ENCODE results near the gene LEMD2. TPM values are rescaled to one million over a fixed set of nuclear protein-coding genes. Genes with fewer than 3 reads are reported as not detected.

The LEMD2 gene
- total RNA-seq, 1 experiment from 2014 or later, result 91.8 TPM

DNA sequence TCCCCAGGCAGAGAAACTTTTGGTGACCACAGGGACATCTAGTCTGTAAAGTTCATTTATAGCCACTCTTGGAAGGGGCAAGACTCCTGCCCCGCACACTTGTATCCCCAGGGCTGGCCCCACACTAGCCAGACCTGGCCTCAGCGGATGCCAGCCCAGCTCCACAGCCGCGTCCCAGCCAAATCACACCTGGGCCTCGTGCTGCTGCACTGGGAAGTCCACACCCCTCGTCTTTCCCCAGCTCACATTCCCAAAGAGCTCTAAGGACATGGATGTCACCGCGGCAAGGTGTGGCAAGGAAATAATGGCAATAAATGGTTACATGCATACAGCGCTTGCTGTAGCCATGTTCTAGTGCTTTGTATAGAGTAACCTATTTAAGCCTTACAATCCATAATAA is 50.8 kb downstream of the LEMD2 start:
- no peak overlapping the region for H3K4me3 Mint-ChIP-seq
- Histone ChIP-seq H2BK120ac (ENCODE audit: low read depth, low read length, poor library complexity, severe bottlenecking) (no peak overlapping the region), H3K79me1 (ENCODE audit: insufficient read depth, low read depth, low read length, poor library complexity, severe bottlenecking) (no peaks in the 10 kb centered on the region), H3K18ac (ENCODE audit: insufficient read length, low read depth, low read length) (no peak overlapping the region), H3K14ac (ENCODE audit: insufficient read depth, low read length) (no peak overlapping the region), H4K8ac (replicated peaks; ENCODE audit: insufficient read length, low read depth, low read length) (no peak overlapping the region), H3K23me2 (ENCODE audit: insufficient read length, low read depth, low read length, poor library complexity, severe bottlenecking) (no peaks in the 10 kb centered on the region), H3K9ac (ENCODE audit: extremely low read depth, insufficient read length, low read length) (no peak overlapping the region), H3K4ac (ENCODE audit: low read depth, low read length) (no peak overlapping the region), H3T11ph (ENCODE audit: low read length) (no peak overlapping the region), H4K91ac (ENCODE audit: insufficient read length, low read depth, low read length) (no peak overlapping the region), H2AK5ac (ENCODE audit: insufficient read length, low read length) (no peak overlapping the region), H2BK20ac (ENCODE audit: low read depth, low read length, poor library complexity, severe bottlenecking) (no peak overlapping the region), H3K4me2 (ENCODE audit: insufficient read depth, insufficient read length, low read length) (no peak overlapping the region), H4K20me1 (ENCODE audit: control insufficient read depth, insufficient read depth, insufficient read length) (no peaks in the 10 kb centered on the region), H2BK12ac (ENCODE audit: insufficient read length, low read depth, low read length) (no peak overlapping the region), H3K79me2 (ENCODE audit: insufficient read depth, low read length) (no peaks in the 10 kb centered on the region), H2BK5ac (ENCODE audit: insufficient read length, low read length) (no peak overlapping the region), H3K56ac (ENCODE audit: insufficient read length, low read depth, low read length) (no peak overlapping the region), H3K4me1 (ENCODE audit: insufficient read depth, low read length) (no peaks in the 10 kb centered on the region), H3K23ac (ENCODE audit: insufficient read length, low read depth, low read length) (no peak overlapping the region), H4K5ac (ENCODE audit: insufficient read length, low read depth, low read length) (no peak overlapping the region), H3K27ac (ENCODE audit: insufficient read length, low read depth, low read length) (no peak overlapping the region), H2BK15ac (ENCODE audit: low read depth, low read length) (no peak overlapping the region), H3K9me3 (ENCODE audit: control insufficient read depth, low read depth, low read length) (no peaks in the 10 kb centered on the region), H3K27me3 (ENCODE audit: insufficient read depth, low read length) (no peaks in the 10 kb centered on the region), H2AFZ (ENCODE audit: low read length) (no peak overlapping the region)
- H3K27me3 Mint-ChIP-seq (ENCODE audit: low read depth), result peaks cover 2% of the 10 kb centered on the region
- TF ChIP-seq, protein P1, sequence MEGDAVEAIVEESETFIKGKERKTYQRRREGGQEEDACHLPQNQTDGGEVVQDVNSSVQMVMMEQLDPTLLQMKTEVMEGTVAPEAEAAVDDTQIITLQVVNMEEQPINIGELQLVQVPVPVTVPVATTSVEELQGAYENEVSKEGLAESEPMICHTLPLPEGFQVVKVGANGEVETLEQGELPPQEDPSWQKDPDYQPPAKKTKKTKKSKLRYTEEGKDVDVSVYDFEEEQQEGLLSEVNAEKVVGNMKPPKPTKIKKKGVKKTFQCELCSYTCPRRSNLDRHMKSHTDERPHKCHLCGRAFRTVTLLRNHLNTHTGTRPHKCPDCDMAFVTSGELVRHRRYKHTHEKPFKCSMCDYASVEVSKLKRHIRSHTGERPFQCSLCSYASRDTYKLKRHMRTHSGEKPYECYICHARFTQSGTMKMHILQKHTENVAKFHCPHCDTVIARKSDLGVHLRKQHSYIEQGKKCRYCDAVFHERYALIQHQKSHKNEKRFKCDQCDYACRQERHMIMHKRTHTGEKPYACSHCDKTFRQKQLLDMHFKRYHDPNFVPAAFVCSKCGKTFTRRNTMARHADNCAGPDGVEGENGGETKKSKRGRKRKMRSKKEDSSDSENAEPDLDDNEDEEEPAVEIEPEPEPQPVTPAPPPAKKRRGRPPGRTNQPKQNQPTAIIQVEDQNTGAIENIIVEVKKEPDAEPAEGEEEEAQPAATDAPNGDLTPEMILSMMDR (conservative IDR thresholded peaks at IDR 0.05), result no peak
- H3K4me1 Mint-ChIP-seq, result peaks cover 5 to 7% of the 10 kb centered on the region in 2 experiments
- no peak for DNase-seq
- no peak overlapping the region for H3K27ac Mint-ChIP-seq
- WGBS (ENCODE audit: extremely low coverage, insufficient read length, low lambda C conversion rate), result no CpG with 5 or more reads among the region's 9 CpGs
- H3K9me3 Mint-ChIP-seq, result no peaks in the 10 kb centered on the region
- H3K36me3 Mint-ChIP-seq (ENCODE audit: insufficient read depth in 1 of 3, low read depth in 3 of 3), result no peaks in the 10 kb centered on the region
